Glutamatergic neuron (in vitro differentiated cells): ENCODE data around the gene UBLCP1. TPM values are rescaled to one million over a fixed set of nuclear protein-coding genes. Genes with fewer than 3 reads are reported as not detected.

ENCODE experiments used
- DNase-seq: peaks from one replicate; pipeline ENCODE4 v3.0.0; 2022
- H3K27ac Mint-ChIP-seq: one replicate; pipeline ENCODE4 v1.8.0; 2020; ENCODE audit warnings: mild to moderate bottlenecking, mixed read lengths, inconsistent platforms; ENCODE audit not compliant: unreplicated experiment
- H3K27me3 Mint-ChIP-seq: one replicate; pipeline ENCODE4 v1.8.0; 2020; ENCODE audit warnings: mild to moderate bottlenecking, moderate library complexity, mixed read lengths, inconsistent platforms; ENCODE audit not compliant: unreplicated experiment
- H3K36me3 Mint-ChIP-seq: one replicate; pipeline ENCODE4 v1.8.0; 2020; ENCODE audit warnings: mild to moderate bottlenecking, mixed read lengths, inconsistent platforms; ENCODE audit not compliant: unreplicated experiment
- H3K4me1 Mint-ChIP-seq: one replicate; pipeline ENCODE4 v1.8.0; 2020; ENCODE audit warnings: mild to moderate bottlenecking, low read depth, mixed read lengths, inconsistent platforms; ENCODE audit not compliant: unreplicated experiment
- H3K4me3 Mint-ChIP-seq: one replicate; pipeline ENCODE4 v1.8.0; 2020; ENCODE audit warnings: mild to moderate bottlenecking, mixed read lengths, inconsistent platforms; ENCODE audit not compliant: unreplicated experiment
- H3K9me3 Mint-ChIP-seq: one replicate; pipeline ENCODE4 v1.8.0; 2020; ENCODE audit warnings: mild to moderate bottlenecking, moderate library complexity, mixed read lengths, inconsistent platforms; ENCODE audit not compliant: unreplicated experiment
- total RNA-seq: library from RNA; stranded (reverse); fragmentation: NEBNext Ultra II Directional; extraction: Animal tissue kit (Norgen Biotek cat#: 25700); gene quantifications from one replicate; pipeline ENCODE4 v1.2.1, GENCODE V29; 2021; ENCODE audit not compliant: unreplicated experiment
- TF ChIP-seq, protein P1 (sequence below): fragments of 200-600 bp; sonication (generic); IDR thresholded peaks from one replicate; pipeline ENCODE4 v1.5.0; 2021; ENCODE audit not compliant: partially characterized antibody, unreplicated experiment

The UBLCP1 gene
- total RNA-seq, 1 donor from 2014 or later: 24.3 TPM

DNA sequence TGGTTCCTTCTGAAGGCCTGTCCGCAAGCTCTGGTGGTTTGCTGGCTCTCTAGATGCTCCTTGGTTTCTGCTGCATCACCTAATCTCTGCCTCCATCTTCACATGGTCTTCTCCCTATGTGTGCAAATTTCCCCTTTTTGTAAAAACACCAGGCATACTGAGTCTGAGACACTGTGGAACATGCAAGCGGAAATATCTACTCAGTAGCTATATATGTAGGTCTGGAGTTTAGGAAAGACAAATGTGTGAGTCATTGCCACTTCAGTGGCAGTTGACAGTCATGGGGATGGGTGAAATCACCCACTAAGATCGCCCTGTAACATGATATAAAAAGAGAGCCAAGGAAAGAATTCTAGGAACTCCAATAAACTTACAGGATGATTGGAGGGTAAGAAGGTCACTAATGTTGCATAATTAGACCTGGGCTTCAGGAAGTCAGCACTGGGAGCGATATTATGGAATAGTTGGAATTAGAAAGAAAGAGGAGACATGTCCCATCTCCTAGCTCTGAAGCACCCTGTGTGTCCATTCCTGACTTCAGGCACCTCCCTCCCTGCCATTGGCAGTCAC, 22.7 kb upstream of the UBLCP1 start:
- peaks cover 2% of the 10 kb centered on the region for H3K27me3 Mint-ChIP-seq
- no peaks in the 10 kb centered on the region for H3K9me3 Mint-ChIP-seq

DNA sequence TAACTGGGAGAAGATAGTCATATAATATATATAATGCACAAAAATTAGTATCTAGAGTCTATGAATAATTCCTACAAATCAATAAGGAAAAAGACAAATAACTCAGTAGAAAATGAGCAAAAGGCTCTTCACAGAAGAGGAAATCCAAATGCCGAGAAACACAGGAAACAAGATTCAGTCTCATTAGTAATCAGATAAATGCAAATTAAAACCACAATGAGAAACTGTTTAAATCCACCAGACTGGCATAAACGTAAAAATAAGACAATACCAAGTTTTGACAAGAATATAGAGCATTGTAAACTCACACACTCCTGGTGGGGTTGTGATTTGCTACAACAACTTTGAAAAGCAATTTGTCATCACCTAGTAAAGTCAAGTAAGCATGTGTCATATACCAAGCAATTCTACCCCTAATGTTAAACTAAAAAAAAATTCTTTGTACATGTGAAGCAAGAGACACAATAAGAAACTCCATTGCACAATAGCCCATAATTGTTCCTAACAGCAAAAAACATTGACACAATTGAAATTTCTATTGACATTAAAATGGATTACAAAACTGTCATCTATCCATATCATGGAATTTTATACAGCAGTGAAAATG, 21.0 kb upstream of the UBLCP1 start:
- DNase-seq: no peak
- TF ChIP-seq, protein P1, sequence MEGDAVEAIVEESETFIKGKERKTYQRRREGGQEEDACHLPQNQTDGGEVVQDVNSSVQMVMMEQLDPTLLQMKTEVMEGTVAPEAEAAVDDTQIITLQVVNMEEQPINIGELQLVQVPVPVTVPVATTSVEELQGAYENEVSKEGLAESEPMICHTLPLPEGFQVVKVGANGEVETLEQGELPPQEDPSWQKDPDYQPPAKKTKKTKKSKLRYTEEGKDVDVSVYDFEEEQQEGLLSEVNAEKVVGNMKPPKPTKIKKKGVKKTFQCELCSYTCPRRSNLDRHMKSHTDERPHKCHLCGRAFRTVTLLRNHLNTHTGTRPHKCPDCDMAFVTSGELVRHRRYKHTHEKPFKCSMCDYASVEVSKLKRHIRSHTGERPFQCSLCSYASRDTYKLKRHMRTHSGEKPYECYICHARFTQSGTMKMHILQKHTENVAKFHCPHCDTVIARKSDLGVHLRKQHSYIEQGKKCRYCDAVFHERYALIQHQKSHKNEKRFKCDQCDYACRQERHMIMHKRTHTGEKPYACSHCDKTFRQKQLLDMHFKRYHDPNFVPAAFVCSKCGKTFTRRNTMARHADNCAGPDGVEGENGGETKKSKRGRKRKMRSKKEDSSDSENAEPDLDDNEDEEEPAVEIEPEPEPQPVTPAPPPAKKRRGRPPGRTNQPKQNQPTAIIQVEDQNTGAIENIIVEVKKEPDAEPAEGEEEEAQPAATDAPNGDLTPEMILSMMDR: no peak
- Mint-ChIP-seq H3K4me1 (peaks cover 10% of the 10 kb centered on the region), H3K9me3 (peaks cover 4% of the 10 kb centered on the region), H3K4me3 (no peak overlapping the region), H3K27me3 (peaks cover 8% of the 10 kb centered on the region), H3K36me3 (no peaks in the 10 kb centered on the region), H3K27ac (no peak overlapping the region)

More for the DNA sequence above, 22.7 kb upstream of the UBLCP1 start:
- Mint-ChIP-seq H3K4me1 (peaks cover 3% of the 10 kb centered on the region), H3K27ac (no peak overlapping the region), H3K4me3 (no peak overlapping the region), H3K36me3 (no peaks in the 10 kb centered on the region)
- no peak for DNase-seq
- TF ChIP-seq, protein P1: no peak

DNA sequence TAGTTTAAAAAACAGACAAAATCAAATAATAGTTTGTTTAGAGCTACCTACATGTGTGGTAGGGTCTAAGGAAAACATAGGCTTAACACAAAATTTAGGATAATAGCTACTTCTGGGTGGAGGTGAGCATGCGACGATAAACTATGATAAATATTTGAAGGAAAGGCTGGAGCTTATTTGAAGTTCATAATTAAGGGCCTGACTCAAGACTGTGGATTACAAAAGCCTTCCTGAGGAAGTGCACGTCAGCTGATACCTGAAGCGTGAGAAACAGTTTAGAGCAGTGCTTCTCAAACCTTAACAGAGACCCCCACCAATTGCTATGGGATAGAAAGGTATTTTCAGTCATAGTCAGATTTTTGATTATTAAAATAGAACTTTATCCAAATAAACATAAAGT, 20.4 kb upstream of the UBLCP1 start:
- Mint-ChIP-seq H3K36me3 (no peaks in the 10 kb centered on the region), H3K27ac (no peak overlapping the region), H3K9me3 (peaks cover 4% of the 10 kb centered on the region), H3K4me3 (no peak overlapping the region), H3K27me3 (peaks cover 8% of the 10 kb centered on the region), H3K4me1 (peaks cover 10% of the 10 kb centered on the region)
- TF ChIP-seq, protein P1: no peak
- DNase-seq: no peak

DNA sequence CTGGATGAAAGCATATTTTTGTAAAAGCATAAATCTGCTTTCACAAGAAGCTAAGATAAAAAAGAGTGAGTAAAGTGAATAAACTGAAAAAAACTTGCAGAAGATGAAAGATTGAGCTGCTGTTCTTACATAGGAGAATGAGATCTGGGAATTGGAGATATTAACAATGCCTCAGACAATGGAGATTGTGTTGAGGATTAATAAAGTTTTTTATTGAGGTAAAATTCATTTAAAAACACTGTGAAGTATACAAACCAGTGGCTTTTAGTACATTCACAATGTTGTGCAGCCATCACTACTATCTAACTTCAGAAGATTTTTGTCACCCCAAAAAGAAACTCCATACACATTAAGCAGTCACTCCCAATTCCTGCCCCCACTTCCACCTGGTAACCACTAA, 19.7 kb upstream of the UBLCP1 start:
- TF ChIP-seq, protein P1: no peak
- Mint-ChIP-seq H3K4me3 (no peak overlapping the region), H3K4me1 (peaks cover 10% of the 10 kb centered on the region), H3K27ac (no peak overlapping the region), H3K9me3 (peaks cover 4% of the 10 kb centered on the region), H3K36me3 (no peaks in the 10 kb centered on the region), H3K27me3 (peaks cover 8% of the 10 kb centered on the region)
- DNase-seq: no peak

DNA sequence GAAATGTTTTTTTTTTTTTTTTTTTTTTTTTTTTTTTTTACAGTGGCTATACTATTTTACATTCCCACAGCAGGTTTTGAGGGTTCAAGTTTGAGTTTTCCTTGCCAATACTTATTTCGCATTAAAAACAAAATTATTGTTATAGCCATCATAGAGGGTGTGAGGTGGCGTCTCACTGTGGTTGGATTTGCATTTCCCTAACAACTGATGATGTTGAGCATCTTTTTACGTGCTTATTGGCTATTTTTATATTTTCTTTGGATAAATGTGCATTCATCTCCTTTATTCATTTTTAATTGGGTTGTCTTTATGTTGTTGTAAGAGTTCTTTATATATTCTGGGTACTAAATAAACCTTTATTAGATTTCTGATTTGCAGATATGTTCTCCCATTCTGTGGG, 18.9 kb upstream of the UBLCP1 start:
- Mint-ChIP-seq H3K9me3 (peaks cover 4% of the 10 kb centered on the region), H3K4me3 (no peak overlapping the region), H3K27me3 (peaks cover 6% of the 10 kb centered on the region), H3K4me1 (peaks cover 10% of the 10 kb centered on the region), H3K36me3 (no peaks in the 10 kb centered on the region), H3K27ac (no peak overlapping the region)
- no peak for DNase-seq
- TF ChIP-seq, protein P1: no peak
